ENCODE measurements around the gene TGFBR3. TPM values are rescaled to one million over a fixed set of nuclear protein-coding genes. Genes with fewer than 3 reads are reported as not detected.

The TGFBR3 gene
- total RNA-seq, 1 experiment from 2014 or later: 4.2 TPM

DNA sequence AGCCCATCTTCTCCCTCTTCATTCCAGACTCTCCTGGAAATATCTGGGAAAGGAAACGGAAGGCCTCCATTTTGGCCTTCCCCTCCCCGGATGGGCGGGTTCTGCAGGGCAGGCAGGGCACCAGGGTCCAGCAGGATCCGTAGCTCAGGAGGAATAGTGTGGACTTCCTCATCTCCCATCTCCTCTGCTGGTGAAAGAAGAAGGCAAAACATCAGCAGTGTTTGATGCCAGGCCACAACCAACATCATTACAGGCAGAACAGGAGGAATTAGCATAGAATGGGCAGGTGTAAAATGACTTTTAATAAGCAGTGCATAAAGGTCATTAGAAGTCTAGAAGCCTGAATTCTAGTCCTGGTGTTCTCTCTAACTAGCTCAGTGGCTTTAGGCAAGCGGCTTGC lies 165.9 kb downstream of the TGFBR3 start:
- no peaks in the 10 kb centered on the region for H3K9me3 Mint-ChIP-seq
- H3K27me3 Mint-ChIP-seq (ENCODE audit: low read depth): no peaks in the 10 kb centered on the region
- ATAC-seq (no peak), DNase-seq (ENCODE audit: low spot score) (no peak)
- H3K4me1 Mint-ChIP-seq: 0 out of 2 replicates have a peak, but pooled peaks cover under 1% of the 10 kb centered on the region
- TF ChIP-seq IRF2 (CRISPR knock-in tag; IDR thresholded peaks at IDR 0.05; ENCODE audit: borderline replicate concordance, low read depth): no peak
- no peak for TF ChIP-seq ZNF121 (CRISPR knock-in tag; IDR thresholded peaks at IDR 0.05)
- no peak for TF ChIP-seq HMGA2 (CRISPR knock-in tag; IDR thresholded peaks at IDR 0.05)
- no peak for TF ChIP-seq MYBL2 (CRISPR knock-in tag; IDR thresholded peaks at IDR 0.05)
- TF ChIP-seq RORB (CRISPR knock-in tag; IDR thresholded peaks at IDR 0.05): no peak
- TF ChIP-seq, protein P1, sequence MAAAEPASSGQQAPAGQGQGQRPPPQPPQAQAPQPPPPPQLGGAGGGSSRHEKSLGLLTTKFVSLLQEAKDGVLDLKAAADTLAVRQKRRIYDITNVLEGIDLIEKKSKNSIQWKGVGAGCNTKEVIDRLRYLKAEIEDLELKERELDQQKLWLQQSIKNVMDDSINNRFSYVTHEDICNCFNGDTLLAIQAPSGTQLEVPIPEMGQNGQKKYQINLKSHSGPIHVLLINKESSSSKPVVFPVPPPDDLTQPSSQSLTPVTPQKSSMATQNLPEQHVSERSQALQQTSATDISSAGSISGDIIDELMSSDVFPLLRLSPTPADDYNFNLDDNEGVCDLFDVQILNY (CRISPR knock-in tag; IDR thresholded peaks at IDR 0.05): no peak
- TF ChIP-seq ESRRA (CRISPR knock-in tag; IDR thresholded peaks at IDR 0.05; ENCODE audit: borderline replicate concordance): no peak
- TF ChIP-seq, protein P2, sequence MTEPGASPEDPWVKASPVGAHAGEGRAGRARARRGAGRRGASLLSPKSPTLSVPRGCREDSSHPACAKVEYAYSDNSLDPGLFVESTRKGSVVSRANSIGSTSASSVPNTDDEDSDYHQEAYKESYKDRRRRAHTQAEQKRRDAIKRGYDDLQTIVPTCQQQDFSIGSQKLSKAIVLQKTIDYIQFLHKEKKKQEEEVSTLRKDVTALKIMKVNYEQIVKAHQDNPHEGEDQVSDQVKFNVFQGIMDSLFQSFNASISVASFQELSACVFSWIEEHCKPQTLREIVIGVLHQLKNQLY (CRISPR knock-in tag; IDR thresholded peaks at IDR 0.05): no peak
- TF ChIP-seq TEAD1 (CRISPR knock-in tag; IDR thresholded peaks at IDR 0.05): no peak
- TF ChIP-seq, protein P3, sequence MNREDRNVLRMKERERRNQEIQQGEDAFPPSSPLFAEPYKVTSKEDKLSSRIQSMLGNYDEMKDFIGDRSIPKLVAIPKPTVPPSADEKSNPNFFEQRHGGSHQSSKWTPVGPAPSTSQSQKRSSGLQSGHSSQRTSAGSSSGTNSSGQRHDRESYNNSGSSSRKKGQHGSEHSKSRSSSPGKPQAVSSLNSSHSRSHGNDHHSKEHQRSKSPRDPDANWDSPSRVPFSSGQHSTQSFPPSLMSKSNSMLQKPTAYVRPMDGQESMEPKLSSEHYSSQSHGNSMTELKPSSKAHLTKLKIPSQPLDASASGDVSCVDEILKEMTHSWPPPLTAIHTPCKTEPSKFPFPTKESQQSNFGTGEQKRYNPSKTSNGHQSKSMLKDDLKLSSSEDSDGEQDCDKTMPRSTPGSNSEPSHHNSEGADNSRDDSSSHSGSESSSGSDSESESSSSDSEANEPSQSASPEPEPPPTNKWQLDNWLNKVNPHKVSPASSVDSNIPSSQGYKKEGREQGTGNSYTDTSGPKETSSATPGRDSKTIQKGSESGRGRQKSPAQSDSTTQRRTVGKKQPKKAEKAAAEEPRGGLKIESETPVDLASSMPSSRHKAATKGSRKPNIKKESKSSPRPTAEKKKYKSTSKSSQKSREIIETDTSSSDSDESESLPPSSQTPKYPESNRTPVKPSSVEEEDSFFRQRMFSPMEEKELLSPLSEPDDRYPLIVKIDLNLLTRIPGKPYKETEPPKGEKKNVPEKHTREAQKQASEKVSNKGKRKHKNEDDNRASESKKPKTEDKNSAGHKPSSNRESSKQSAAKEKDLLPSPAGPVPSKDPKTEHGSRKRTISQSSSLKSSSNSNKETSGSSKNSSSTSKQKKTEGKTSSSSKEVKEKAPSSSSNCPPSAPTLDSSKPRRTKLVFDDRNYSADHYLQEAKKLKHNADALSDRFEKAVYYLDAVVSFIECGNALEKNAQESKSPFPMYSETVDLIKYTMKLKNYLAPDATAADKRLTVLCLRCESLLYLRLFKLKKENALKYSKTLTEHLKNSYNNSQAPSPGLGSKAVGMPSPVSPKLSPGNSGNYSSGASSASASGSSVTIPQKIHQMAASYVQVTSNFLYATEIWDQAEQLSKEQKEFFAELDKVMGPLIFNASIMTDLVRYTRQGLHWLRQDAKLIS (CRISPR knock-in tag; IDR thresholded peaks at IDR 0.05; ENCODE audit: borderline replicate concordance): no peak
- TF ChIP-seq, protein P4, sequence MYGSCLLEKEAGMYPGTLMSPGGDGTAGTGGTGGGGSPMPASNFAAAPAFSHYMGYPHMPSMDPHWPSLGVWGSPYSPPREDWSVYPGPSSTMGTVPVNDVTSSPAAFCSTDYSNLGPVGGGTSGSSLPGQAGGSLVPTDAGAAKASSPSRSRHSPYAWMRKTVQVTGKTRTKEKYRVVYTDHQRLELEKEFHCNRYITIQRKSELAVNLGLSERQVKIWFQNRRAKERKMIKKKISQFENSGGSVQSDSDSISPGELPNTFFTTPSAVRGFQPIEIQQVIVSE (CRISPR knock-in tag; IDR thresholded peaks at IDR 0.05; ENCODE audit: borderline replicate concordance): no peak
- TF ChIP-seq, protein P5, sequence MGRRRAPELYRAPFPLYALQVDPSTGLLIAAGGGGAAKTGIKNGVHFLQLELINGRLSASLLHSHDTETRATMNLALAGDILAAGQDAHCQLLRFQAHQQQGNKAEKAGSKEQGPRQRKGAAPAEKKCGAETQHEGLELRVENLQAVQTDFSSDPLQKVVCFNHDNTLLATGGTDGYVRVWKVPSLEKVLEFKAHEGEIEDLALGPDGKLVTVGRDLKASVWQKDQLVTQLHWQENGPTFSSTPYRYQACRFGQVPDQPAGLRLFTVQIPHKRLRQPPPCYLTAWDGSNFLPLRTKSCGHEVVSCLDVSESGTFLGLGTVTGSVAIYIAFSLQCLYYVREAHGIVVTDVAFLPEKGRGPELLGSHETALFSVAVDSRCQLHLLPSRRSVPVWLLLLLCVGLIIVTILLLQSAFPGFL (CRISPR knock-in tag; IDR thresholded peaks at IDR 0.05; ENCODE audit: borderline replicate concordance): no peak
- no peak for TF ChIP-seq FOXJ3 (CRISPR knock-in tag; IDR thresholded peaks at IDR 0.05; ENCODE audit: borderline replicate concordance)
- TF ChIP-seq, protein P6, sequence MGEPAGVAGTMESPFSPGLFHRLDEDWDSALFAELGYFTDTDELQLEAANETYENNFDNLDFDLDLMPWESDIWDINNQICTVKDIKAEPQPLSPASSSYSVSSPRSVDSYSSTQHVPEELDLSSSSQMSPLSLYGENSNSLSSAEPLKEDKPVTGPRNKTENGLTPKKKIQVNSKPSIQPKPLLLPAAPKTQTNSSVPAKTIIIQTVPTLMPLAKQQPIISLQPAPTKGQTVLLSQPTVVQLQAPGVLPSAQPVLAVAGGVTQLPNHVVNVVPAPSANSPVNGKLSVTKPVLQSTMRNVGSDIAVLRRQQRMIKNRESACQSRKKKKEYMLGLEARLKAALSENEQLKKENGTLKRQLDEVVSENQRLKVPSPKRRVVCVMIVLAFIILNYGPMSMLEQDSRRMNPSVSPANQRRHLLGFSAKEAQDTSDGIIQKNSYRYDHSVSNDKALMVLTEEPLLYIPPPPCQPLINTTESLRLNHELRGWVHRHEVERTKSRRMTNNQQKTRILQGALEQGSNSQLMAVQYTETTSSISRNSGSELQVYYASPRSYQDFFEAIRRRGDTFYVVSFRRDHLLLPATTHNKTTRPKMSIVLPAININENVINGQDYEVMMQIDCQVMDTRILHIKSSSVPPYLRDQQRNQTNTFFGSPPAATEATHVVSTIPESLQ (CRISPR knock-in tag; IDR thresholded peaks at IDR 0.05): no peak
- no peak for TF ChIP-seq TCF7 (CRISPR knock-in tag; IDR thresholded peaks at IDR 0.05; ENCODE audit: low read depth)
- TF ChIP-seq, protein P7, sequence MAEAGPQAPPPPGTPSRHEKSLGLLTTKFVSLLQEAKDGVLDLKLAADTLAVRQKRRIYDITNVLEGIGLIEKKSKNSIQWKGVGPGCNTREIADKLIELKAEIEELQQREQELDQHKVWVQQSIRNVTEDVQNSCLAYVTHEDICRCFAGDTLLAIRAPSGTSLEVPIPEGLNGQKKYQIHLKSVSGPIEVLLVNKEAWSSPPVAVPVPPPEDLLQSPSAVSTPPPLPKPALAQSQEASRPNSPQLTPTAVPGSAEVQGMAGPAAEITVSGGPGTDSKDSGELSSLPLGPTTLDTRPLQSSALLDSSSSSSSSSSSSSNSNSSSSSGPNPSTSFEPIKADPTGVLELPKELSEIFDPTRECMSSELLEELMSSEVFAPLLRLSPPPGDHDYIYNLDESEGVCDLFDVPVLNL (CRISPR knock-in tag; IDR thresholded peaks at IDR 0.05; ENCODE audit: borderline replicate concordance, low read depth): no peak
- TF ChIP-seq, protein P8, sequence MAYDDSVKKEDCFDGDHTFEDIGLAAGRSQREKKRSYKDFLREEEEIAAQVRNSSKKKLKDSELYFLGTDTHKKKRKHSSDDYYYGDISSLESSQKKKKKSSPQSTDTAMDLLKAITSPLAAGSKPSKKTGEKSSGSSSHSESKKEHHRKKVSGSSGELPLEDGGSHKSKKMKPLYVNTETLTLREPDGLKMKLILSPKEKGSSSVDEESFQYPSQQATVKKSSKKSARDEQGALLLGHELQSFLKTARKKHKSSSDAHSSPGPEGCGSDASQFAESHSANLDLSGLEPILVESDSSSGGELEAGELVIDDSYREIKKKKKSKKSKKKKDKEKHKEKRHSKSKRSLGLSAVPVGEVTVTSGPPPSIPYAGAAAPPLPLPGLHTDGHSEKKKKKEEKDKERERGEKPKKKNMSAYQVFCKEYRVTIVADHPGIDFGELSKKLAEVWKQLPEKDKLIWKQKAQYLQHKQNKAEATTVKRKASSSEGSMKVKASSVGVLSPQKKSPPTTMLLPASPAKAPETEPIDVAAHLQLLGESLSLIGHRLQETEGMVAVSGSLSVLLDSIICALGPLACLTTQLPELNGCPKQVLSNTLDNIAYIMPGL (CRISPR knock-in tag; IDR thresholded peaks at IDR 0.05): no peak
- H3K4me3 Mint-ChIP-seq: no peak overlapping the region
- no peak overlapping the region for H3K27ac Mint-ChIP-seq
- no peaks in the 10 kb centered on the region for H3K36me3 Mint-ChIP-seq
- ChIA-PET POLR2A (no interaction called here), CTCF (no interaction called here)
